ENCODE data around the gene FIGNL1. TPM values are rescaled to one million over a fixed set of nuclear protein-coding genes. Genes with fewer than 3 reads are reported as not detected.

The FIGNL1 gene
- total RNA-seq, 2 donors from 2014 or later: 7.2 to 14.3 TPM

DNA sequence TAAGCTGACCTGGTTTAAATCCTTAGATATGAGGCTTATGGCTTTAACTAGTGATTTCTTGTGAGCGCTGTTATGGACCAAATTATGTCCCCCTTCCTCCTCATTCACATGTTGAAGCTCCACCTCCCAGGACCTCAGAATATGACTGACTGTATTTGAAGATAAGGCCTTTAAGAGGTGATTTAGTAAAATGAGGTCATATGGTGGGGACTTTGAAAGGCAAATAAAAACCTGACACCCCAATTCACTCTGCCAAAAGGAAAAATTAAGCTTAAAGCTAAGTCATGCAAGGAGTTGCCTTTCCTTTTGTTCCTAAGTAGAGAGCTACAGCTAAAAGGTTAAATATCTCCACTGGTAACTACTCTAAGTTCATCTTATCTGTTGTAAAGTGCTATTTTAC lies 36.4 kb upstream of the FIGNL1 start:
- intact Hi-C loops (cut with DNase I): no loop called here
- Histone ChIP-seq H3K27ac (no peak overlapping the region), H3K36me3 (no peaks in the 10 kb centered on the region), H3K9me3 (no peaks in the 10 kb centered on the region), H3K27me3 (replicated peaks; ENCODE audit: insufficient read depth) (no peaks in the 10 kb centered on the region), H3K4me3 (no peak overlapping the region), H3K4me1 (replicated peaks) (no peaks in the 10 kb centered on the region)
- TF ChIP-seq, protein P1, sequence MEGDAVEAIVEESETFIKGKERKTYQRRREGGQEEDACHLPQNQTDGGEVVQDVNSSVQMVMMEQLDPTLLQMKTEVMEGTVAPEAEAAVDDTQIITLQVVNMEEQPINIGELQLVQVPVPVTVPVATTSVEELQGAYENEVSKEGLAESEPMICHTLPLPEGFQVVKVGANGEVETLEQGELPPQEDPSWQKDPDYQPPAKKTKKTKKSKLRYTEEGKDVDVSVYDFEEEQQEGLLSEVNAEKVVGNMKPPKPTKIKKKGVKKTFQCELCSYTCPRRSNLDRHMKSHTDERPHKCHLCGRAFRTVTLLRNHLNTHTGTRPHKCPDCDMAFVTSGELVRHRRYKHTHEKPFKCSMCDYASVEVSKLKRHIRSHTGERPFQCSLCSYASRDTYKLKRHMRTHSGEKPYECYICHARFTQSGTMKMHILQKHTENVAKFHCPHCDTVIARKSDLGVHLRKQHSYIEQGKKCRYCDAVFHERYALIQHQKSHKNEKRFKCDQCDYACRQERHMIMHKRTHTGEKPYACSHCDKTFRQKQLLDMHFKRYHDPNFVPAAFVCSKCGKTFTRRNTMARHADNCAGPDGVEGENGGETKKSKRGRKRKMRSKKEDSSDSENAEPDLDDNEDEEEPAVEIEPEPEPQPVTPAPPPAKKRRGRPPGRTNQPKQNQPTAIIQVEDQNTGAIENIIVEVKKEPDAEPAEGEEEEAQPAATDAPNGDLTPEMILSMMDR (IDR thresholded peaks at IDR 0.05): no peak
- TF ChIP-seq POLR2A (IDR thresholded peaks at IDR 0.05): no peak
- no peak for TF ChIP-seq POLR2AphosphoS5 (IDR thresholded peaks at IDR 0.05)
- WGBS: 93% methylated on average over 1 of the region's 1 CpG
- DNase-seq (ENCODE audit: low spot score): no peak

DNA sequence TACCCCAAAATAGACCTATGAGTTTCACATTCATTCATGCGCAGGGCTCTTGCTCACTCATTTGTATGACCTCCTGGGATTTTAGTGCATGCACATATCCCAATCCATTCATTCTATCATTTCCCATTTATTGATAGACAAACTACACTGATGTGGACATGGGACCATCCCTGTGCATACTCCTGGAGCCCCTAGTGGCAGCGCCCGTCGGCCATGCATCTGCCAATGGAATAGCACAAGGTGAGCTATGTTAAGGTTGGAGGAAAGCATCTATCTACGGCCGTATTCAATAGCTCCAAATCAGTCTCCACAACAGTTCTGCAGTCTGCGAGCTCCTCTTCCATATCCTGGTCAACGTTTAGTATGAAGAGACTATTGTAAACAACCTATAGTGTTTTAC lies 31.7 kb upstream of the FIGNL1 start:
- no peak overlapping the region for H3K4me3 ChIP-seq
- no peaks in the 10 kb centered on the region for H3K4me1 ChIP-seq (replicated peaks)
- no peak for DNase-seq (ENCODE audit: low spot score)
- H3K27ac ChIP-seq: no peak overlapping the region
- intact Hi-C loops (cut with DNase I): no loop called here
- H3K9me3 ChIP-seq: no peaks in the 10 kb centered on the region
- TF ChIP-seq, protein P1 (IDR thresholded peaks at IDR 0.05): no peak
- TF ChIP-seq POLR2AphosphoS5 (IDR thresholded peaks at IDR 0.05) (no peak), POLR2A (IDR thresholded peaks at IDR 0.05) (no peak)
- H3K27me3 ChIP-seq (replicated peaks; ENCODE audit: insufficient read depth): no peaks in the 10 kb centered on the region
- WGBS: 92% methylated on average over 8 of the region's 8 CpGs
- H3K36me3 ChIP-seq: no peaks in the 10 kb centered on the region

DNA sequence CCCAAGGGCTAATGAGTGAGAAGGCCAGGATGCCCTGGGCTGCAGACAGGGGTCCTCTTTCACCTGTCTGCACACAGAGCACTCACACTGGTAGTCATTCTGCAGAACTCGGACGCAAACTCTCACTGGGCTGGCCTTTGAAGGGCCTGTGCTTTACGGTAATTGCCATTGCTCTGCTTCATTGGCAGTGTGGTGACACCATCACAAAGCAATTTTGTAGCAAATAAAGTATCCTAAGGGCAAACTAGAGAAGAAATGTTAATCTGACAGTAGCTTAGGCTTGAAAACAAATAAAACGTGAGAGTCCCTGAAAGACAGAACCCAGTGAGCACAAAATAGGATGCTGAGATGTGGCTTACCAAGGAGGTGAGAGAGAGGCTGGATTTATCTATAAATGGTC lies 30.6 kb upstream of the FIGNL1 start:
- H3K36me3 ChIP-seq: no peaks in the 10 kb centered on the region
- H3K27ac ChIP-seq: no peak overlapping the region
- H3K27me3 ChIP-seq (replicated peaks; ENCODE audit: insufficient read depth): no peaks in the 10 kb centered on the region
- intact Hi-C loops (cut with DNase I): no loop called here
- DNase-seq (ENCODE audit: low spot score): no peak
- H3K4me3 ChIP-seq: no peak overlapping the region
- no peaks in the 10 kb centered on the region for H3K4me1 ChIP-seq (replicated peaks)
- no peaks in the 10 kb centered on the region for H3K9me3 ChIP-seq
- TF ChIP-seq POLR2A (IDR thresholded peaks at IDR 0.05): no peak
- WGBS: 38% methylated on average over 4 of the region's 4 CpGs

DNA sequence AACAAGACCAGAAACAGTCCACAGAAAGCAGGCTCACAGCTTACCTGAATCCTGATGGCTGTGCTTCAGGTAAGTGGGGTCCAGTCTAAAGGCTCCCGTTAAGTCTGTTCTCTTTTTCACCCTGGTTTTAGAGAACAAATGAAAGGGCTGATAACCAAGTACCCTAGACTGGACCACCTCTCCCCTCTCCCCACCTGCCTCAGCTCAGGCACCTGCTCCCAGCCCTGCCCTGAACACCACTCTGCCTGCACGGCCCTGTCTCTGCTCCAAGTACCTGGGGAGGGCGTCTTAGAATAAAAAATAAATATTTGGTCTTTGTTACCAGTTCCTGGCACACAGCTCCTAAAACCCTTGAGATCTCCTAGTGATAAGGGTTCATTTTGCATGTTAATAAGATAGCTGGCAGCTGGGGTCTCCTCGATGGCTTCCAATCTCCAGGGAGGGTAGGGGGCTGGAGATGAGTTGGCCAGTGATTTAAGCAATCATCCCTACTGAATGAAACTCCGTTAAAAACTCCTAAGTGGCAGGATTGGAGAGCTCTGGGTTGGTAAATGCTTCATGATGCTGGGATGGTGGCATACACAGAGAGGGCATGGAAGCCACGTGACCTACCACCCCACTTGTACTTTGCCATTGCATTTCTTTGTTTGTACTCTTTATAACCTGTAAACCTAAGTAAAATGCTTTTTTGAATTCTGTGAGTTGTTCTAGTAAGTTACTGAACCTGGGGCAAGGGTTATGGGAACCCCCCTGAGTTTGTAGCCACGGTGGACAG lies 29.8 kb upstream of the FIGNL1 start:
- H3K27me3 ChIP-seq (replicated peaks; ENCODE audit: insufficient read depth): no peaks in the 10 kb centered on the region
- no peaks in the 10 kb centered on the region for H3K36me3 ChIP-seq
- WGBS: 65% methylated on average over 7 of the region's 7 CpGs
- H3K9me3 ChIP-seq: no peaks in the 10 kb centered on the region
- intact Hi-C loops (cut with DNase I): loop anchor here (10.0 kb wide), 1 partner anchor 875 kb away; no protein-coding TSS in a partner anchor
- TF ChIP-seq POLR2A (IDR thresholded peaks at IDR 0.05) (no peak), POLR2AphosphoS5 (IDR thresholded peaks at IDR 0.05) (no peak)
- TF ChIP-seq, protein P1 (IDR thresholded peaks at IDR 0.05): no peak
- no peaks in the 10 kb centered on the region for H3K4me1 ChIP-seq (replicated peaks)
- H3K4me3 ChIP-seq: no peak overlapping the region
- no peak overlapping the region for H3K27ac ChIP-seq
- no peak for DNase-seq (ENCODE audit: low spot score)

- 72% methylated on average over 6 of the region's 6 CpGs for WGBS
- DNase-seq (ENCODE audit: low spot score): no peak
- no peak overlapping the region for H3K4me3 ChIP-seq
- no peaks in the 10 kb centered on the region for H3K9me3 ChIP-seq
- no peak overlapping the region for H3K27ac ChIP-seq
- no peaks in the 10 kb centered on the region for H3K27me3 ChIP-seq (replicated peaks; ENCODE audit: insufficient read depth)
- no peaks in the 10 kb centered on the region for H3K4me1 ChIP-seq (replicated peaks)
- H3K36me3 ChIP-seq: no peaks in the 10 kb centered on the region
- TF ChIP-seq, protein P1 (IDR thresholded peaks at IDR 0.05): no peak
- TF ChIP-seq POLR2A (IDR thresholded peaks at IDR 0.05) (no peak), POLR2AphosphoS5 (IDR thresholded peaks at IDR 0.05) (no peak)
- intact Hi-C loops (cut with DNase I): loop anchor here (10.0 kb wide), 1 partner anchor 877 kb away; no protein-coding TSS in a partner anchor
These were observed 27.5 kb upstream of the FIGNL1 start for GRCh38 chr7:50477640-50478039.
